Aorta (tissue), 5 donors: ENCODE measurements around the gene RAPSN. TPM values are rescaled to one million over a fixed set of nuclear protein-coding genes. Genes with fewer than 3 reads are reported as not detected.

ENCODE experiments used
- ATAC-seq: fragments of 200-7000 bp; cut with Tn5 transposase; one replicate; pipeline ENCODE4 v1.9.1; 2022; ENCODE audit warnings: moderate library complexity; ENCODE audit not compliant: low FRiP score
- DNase-seq, 2 donors: peaks; one replicate each; pipeline ENCODE4 v3.0.0-alpha.2; 2020
- H3K27ac ChIP-seq, 2 donors: one replicate each; pipeline ENCODE4 v1.5.1; 2013; ENCODE audit warnings: low read length in 2 of 2, mild to moderate bottlenecking in 2 of 2, moderate library complexity in 2 of 2, control low read depth in 1 of 2, inconsistent platforms in 1 of 2, low read depth in 1 of 2
- H3K27me3 ChIP-seq, 2 donors: one replicate each; pipeline ENCODE4 v1.6.1; 2013; ENCODE audit warnings: control low read depth in 1 of 2, low read length in 1 of 2, mild to moderate bottlenecking in 1 of 2, moderate library complexity in 1 of 2; ENCODE audit not compliant: insufficient read depth in 2 of 2, control insufficient read depth in 1 of 2
- H3K36me3 ChIP-seq, 2 donors: one replicate each; pipeline ENCODE4 v1.6.1; 2013; ENCODE audit warnings: control low read depth in 1 of 2, low read length in 1 of 2, mild to moderate bottlenecking in 1 of 2; ENCODE audit not compliant: insufficient read depth in 2 of 2, control insufficient read depth in 1 of 2
- H3K4me1 ChIP-seq, 2 donors: one replicate each; pipeline ENCODE4 v1.6.1; 2013; ENCODE audit warnings: low read length in 2 of 2, control low read depth in 1 of 2, mild to moderate bottlenecking in 1 of 2, moderate library complexity in 1 of 2; ENCODE audit not compliant: insufficient read depth in 2 of 2, control insufficient read depth in 1 of 2
- H3K4me3 ChIP-seq, 2 donors: one replicate each; pipeline ENCODE4 v1.5.1; 2013; ENCODE audit warnings: low read length in 2 of 2, control low read depth in 1 of 2, mild to moderate bottlenecking in 1 of 2
- H3K9me3 ChIP-seq: one replicate; pipeline ENCODE4 v1.6.1; 2013; ENCODE audit warnings: mild to moderate bottlenecking, low read length; ENCODE audit not compliant: control insufficient read depth
- WGBS, 2 donors: extraction: QIAGEN DNeasy Blood & Tissue Kit; methylation state at CpG; one replicate each; pipeline ENCODE4 v1.1.7; 2013; 5-methylcytosine and 5-hydroxymethylcytosine counted together
- intact Hi-C, 2 donors: fragments of 100-400 bp; cut with DNase I; formaldehyde crosslinking; loops; one replicate each; pipeline versions ENCODE4 v1.14.2 to v1.15.0; 2022
- polyA plus RNA-seq, 2 donors: library from polyadenylated mRNA; stranded (reverse); fragments of 200-250 nt; gene quantifications; one replicate each; pipeline ENCODE4 v1.2.3, GENCODE V29; 2013
- total RNA-seq, 2 donors: library from RNA; stranded (reverse); fragmentation: NEBNext Ultra II Directional; extraction: Animal tissue kit (Norgen Biotek cat#: 25700); gene quantifications; one replicate each; pipeline ENCODE4 v1.2.1, GENCODE V29; 2021
- donor health status: healthy with polysubstance abuse.
- donor health status: Bipolar disorder and iron deficiency.
- donor health status: DM: no; HTN: no; CAD: no.
- donor health status: DM: no; HTN: no; CAD: no.
- donor health status: DM: yes; HTN: yes; CAD: no.

The RAPSN gene
- total and polyA plus RNA-seq, 4 donors, result 0.46 to 0.71 (median 0.66) TPM; not detected in 1

DNA sequence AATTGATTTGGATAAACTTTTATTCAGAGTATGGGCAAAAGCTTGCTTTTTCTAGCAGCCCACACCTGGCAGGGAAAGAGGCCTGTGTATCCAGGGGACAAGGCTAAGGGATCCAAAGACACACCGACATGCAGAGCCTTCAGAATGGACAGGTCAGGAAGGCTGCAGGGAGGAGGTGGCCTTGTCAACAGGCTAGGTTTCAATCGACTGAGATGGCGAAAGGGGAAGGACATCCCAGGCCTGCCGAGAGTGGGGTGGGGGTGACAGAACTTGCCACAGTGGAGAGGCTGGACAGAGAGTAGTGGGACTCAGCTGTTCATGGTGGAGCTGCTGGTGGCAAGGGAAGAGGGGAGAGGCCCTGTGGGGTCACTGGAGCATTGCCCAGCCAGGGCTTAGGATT is 45.8 kb downstream of the RAPSN start:
- ATAC-seq (no peak), DNase-seq (peak in 1 of 2 donors; percentile 17)
- no peaks in the 10 kb centered on the region for H3K36me3 ChIP-seq
- no peaks in the 10 kb centered on the region for H3K9me3 ChIP-seq
- no peak overlapping the region for H3K4me3 ChIP-seq
- intact Hi-C loops, result loop anchor here in 1 of 2 donors (10.0 kb wide), 1 partner anchor 172 kb away; the partner anchor contains the start of genes KBTBD4 and NDUFS3
- 84 to 85% methylated on average over 4 of the region's 4 CpGs for WGBS, 2 donors
- H3K27ac ChIP-seq, result no peak overlapping the region
- no peaks in the 10 kb centered on the region for H3K4me1 ChIP-seq
- H3K27me3 ChIP-seq, result no peaks in the 10 kb centered on the region

DNA sequence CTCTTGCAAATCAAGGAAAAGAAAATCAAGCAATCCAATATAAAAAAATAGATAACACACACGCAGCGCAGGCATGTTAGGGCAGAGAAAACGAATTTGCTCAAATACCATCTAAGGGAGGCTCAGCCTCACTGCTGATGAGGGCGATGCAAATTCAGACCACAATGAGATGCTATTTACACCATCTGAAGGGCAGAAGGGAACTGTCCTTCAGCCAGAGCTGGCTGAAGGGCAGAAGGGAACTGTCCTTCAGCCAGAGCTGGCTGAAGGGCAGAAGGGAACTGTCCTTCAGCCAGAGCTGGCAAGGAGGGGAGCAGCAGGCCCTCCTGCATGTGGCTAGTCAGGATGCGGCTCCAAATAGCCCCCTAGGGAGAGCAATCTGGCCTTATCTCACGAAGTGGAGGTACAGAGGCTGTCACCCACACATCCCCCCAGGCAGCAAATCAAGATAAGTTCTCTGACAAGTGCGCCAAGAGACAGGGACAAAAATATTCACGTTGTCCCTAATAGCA is 48.1 kb downstream of the RAPSN start:
- H3K4me3 ChIP-seq, result peak overlapping the region in 1 of 2 donors; percentile 44
- H3K27me3 ChIP-seq, result no peaks in the 10 kb centered on the region
- no peaks in the 10 kb centered on the region for H3K9me3 ChIP-seq
- H3K36me3 ChIP-seq, result no peaks in the 10 kb centered on the region
- no peaks in the 10 kb centered on the region for H3K4me1 ChIP-seq
- 4 to 9% methylated on average over 8 of the region's 8 CpGs for WGBS, 2 donors
- ATAC-seq, result peak; percentile 66
- intact Hi-C loops, result loop anchor here in 1 of 2 donors (10.0 kb wide), 1 partner anchor 174 kb away; the partner anchor contains the start of genes KBTBD4 and NDUFS3
- peak overlapping the region; percentile 2 to 75 for H3K27ac ChIP-seq
- peak in 1 of 2 donors; percentile 44 for DNase-seq

DNA sequence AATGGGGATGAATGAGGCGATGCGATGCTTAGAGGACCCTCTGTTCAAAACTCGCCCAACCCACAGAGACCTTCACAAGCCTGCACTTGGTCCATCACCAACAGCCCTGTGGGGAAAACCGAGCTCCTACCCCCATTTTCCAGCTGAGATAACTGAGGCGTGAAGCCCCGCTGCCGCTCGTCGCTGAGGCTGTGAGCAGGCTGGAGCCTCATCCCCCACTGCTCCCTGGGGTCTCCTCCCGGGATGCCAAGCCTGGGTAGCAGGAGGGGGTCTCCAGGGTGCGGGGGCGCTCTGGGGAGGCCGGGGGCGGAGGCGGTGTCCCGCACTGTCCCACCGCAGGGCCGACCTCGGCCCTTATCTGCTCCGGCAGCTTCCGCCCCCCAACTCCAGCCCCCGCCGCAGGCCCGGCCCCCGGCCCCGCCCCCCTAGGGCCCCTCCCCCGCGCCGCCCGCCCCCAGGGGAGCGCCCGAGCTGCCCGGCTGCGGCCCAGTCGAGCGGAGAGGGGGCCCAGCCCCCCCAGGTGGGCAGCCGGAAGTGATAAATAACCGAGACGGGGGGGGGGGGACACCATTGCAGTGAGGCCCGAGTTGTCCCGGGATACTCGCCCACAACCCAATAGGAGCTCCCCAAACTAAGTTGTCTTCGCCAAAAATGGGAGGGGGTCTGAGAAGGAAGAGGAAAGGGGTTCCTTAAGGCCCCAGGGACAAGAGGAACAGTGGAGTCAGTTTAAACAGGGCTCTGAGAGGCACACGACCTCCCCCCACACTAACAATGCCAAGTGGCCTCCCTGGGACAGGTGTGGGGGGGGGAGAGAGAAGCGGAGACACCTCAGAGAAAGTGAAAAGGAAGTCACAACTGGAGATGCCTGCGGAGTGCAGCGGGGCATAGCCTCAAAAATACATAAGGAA is 48.8 kb downstream of the RAPSN start:
- no peaks in the 10 kb centered on the region for H3K4me1 ChIP-seq
- peak; percentile 85 for ATAC-seq
- H3K4me3 ChIP-seq, result peak overlapping the region; percentile 30 to 44
- 4 to 9% methylated on average over 22 to 47 of the region's 47 CpGs for WGBS, 2 donors
- peak in 1 of 2 donors; percentile 53 for DNase-seq
- H3K27ac ChIP-seq, result peak overlapping the region; percentile 2 to 75
- no peaks in the 10 kb centered on the region for H3K9me3 ChIP-seq
- H3K27me3 ChIP-seq, result no peaks in the 10 kb centered on the region
- no peaks in the 10 kb centered on the region for H3K36me3 ChIP-seq
- intact Hi-C loops, result loop anchor here in 1 of 2 donors (10.0 kb wide), 1 partner anchor 175 kb away; the partner anchor contains the start of genes KBTBD4 and NDUFS3

DNA sequence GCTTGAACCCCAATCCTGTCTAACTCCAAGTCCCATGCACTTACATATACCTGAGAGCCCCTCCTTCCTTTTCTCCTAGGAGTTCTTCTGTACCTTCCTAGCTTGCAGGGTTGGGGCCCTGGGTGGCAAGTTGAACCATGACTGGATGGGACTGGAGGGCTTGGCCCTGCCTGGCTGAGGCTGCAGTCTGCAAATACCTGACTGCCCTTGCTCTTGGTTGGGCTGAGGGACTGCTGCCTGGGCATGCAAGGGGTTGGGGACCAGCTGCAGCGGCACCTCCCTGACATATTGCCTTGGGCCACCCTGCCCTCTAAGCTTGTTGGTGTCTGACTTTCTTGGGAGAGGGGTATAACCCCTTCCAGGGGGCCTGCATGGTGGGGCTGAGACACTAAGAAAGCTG is 50.4 kb downstream of the RAPSN start:
- DNase-seq, result no peak
- 96 to 100% methylated on average over 1 of the region's 1 CpG for WGBS, 2 donors

DNA sequence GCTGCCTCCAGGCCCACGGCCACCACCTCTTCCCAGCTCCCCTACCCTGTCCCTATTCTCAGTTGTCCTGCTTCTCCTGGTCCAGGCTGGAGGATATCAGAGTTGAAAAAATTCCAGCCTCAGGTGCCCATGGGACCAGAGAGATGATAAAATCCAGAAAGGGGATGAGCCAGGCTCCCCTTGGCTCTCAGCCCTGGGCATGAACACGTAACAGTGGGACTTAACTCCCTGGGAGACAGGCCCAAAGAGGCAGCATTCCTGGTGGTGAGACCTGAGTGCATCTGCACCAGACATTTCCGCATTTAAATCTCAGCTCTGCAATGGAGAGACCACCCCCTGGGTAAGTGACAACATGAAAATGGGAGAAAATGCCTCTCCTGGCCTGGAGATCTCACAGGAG is 50.9 kb downstream of the RAPSN start:
- H3K9me3 ChIP-seq, result no peaks in the 10 kb centered on the region
- H3K4me1 ChIP-seq, result no peaks in the 10 kb centered on the region
- intact Hi-C loops, result no loop called here
- no peaks in the 10 kb centered on the region for H3K36me3 ChIP-seq
- 79 to 88% methylated on average over 3 of the region's 3 CpGs for WGBS, 2 donors
- no peak for ATAC-seq
- no peak overlapping the region for H3K27ac ChIP-seq
- DNase-seq, result no peak
- no peak overlapping the region for H3K4me3 ChIP-seq
- H3K27me3 ChIP-seq, result no peaks in the 10 kb centered on the region

More for the DNA sequence above, 50.4 kb downstream of the RAPSN start:
- ATAC-seq, result no peak
- no peaks in the 10 kb centered on the region for H3K4me1 ChIP-seq
- no peaks in the 10 kb centered on the region for H3K36me3 ChIP-seq
- H3K4me3 ChIP-seq, result no peak overlapping the region
- H3K27me3 ChIP-seq, result no peaks in the 10 kb centered on the region
- H3K27ac ChIP-seq, result no peak overlapping the region
- no peaks in the 10 kb centered on the region for H3K9me3 ChIP-seq
- intact Hi-C loops, result no loop called here

DNA sequence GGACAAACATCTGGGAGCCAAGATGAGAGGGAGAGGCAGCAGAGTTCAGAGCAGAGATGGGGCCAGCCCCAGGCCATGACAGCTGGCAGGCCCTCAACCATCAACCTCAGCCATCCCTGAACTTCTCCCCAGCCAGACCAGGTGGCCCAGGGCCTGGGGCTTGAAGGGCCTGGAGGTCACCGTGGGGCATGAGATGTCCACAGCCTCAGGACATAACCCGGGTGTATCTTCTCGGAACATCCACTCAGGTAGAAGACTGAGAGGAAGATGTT is 53.0 kb downstream of the RAPSN start:
- Histone ChIP-seq H3K27me3 (no peaks in the 10 kb centered on the region), H3K36me3 (no peaks in the 10 kb centered on the region), H3K4me1 (no peaks in the 10 kb centered on the region), H3K27ac (no peak overlapping the region), H3K9me3 (no peaks in the 10 kb centered on the region), H3K4me3 (no peak overlapping the region)
- 91 to 95% methylated on average over 3 of the region's 3 CpGs for WGBS, 2 donors
- intact Hi-C loops, result no loop called here
- no peak for ATAC-seq
- no peak for DNase-seq

DNA sequence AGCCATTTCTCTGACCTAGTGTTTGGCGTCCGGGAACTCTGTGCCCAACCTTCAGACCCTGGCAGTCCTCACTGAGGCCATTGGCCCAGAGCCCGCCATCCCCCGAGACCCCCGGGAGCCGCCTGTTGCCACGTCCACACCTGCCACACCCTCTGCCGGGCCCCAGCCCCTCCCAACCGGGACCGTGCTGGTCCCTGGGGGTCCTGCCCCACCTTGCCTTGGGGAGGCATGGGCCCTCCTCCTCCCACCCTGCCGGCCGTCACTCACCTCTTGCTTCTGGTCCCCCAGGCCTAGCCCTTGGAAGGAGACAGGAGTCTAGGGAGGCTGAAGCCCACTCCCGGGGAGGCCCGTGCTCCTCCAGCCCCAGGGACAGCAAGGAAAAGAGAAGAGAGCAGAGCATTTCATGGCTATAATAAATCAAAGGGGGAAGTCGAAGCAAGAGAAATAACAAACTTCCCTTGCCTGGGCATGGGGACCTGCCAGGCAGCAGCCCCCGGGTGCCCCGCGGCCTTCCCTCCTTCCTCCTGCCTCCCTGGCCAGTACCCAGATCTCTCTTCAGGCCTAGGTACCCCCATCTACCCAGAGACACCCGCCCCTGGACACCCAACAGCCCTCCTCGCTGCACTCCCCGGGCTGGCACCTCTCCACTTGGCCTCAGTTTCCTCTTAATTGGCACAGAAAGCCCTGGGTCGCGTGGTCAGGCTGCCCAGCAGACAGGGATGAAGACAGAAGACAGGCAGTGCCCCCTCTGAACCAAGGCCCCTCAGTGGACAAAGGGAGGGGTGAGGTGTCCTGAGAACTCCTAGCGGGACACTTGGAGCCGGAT is 53.5 kb downstream of the RAPSN start:
- ATAC-seq, result no peak
- H3K9me3 ChIP-seq, result no peaks in the 10 kb centered on the region
- no peaks in the 10 kb centered on the region for H3K27me3 ChIP-seq
- no peak overlapping the region for H3K27ac ChIP-seq
- H3K36me3 ChIP-seq, result no peaks in the 10 kb centered on the region
- WGBS, 2 donors, result 83 to 85% methylated on average over 25 of the region's 25 CpGs
- DNase-seq, result no peak
- no peak overlapping the region for H3K4me3 ChIP-seq
- intact Hi-C loops, result no loop called here
- H3K4me1 ChIP-seq, result no peaks in the 10 kb centered on the region

DNA sequence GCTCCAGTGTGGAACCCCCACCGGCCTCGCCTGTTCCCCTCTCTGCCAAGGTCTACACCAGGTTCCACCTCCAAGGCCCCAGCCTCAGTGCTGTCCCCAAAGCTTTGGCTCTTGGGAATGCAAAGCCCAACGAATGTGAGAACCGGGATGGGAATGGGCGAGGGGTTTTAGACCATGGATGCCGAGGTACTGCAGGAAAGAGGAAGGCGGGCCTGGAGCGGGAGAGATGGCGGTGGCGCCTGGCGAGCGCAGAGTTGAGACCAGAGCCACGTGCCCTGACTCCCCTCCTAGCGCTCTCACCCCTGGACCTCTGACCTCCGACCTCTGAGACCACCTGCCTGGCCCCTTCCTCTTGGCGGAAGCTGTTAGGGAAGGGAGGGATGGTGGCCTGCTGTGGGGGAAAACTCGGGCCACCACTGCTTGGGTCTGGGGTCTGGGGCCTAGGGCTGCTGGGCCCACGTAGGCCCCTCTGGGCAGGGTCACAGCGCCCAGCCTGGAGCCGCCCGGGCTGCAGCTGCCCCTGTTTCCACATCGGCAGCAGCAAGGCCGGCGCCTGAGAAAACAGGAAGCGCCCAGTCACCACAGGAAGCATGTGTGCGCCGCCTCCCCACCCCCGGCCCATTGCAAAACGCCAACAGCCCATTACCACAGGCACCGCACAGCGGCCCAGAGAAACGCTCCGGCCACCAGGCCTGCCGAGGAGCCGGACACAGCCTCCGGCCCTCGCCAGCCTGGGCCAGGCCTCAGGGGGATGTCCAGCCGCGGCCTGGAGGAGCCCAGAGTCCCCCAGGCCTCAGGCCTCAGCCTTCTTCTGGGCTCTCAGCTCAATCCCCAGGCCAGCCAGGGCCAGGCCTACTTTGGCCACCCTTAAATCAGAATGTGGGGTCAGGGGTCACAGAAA is 54.4 kb downstream of the RAPSN start:
- no peaks in the 10 kb centered on the region for H3K27me3 ChIP-seq
- ATAC-seq (peak; percentile 64), DNase-seq (peak; percentile 84 to 86)
- no peaks in the 10 kb centered on the region for H3K36me3 ChIP-seq
- H3K9me3 ChIP-seq, result no peaks in the 10 kb centered on the region
- H3K4me3 ChIP-seq, result no peak overlapping the region
- H3K4me1 ChIP-seq, result no peaks in the 10 kb centered on the region
- intact Hi-C loops, result no loop called here
- WGBS, 2 donors, result 88 to 89% methylated on average over 36 to 39 of the region's 39 CpGs
- no peak overlapping the region for H3K27ac ChIP-seq
